ENCODE measurements around the gene COPA.

COPA gene

GRCh38 chr1:160271025-160271424, 72.0 kb downstream of the COPA start:
- DNase-seq (ENCODE audit: low read depth in 1 of 2, low spot score in 1 of 2): no peak

GRCh38 chr1:160267284-160267991, 75.6 kb downstream of the COPA start:
- DNase-seq (ENCODE audit: low read depth in 1 of 2, low spot score in 1 of 2): no peak

GRCh38 chr1:160264795-160265307, 78.2 kb downstream of the COPA start:
- DNase-seq (ENCODE audit: low read depth in 1 of 2, low spot score in 1 of 2): no peak

GRCh38 chr1:160261893-160262794, 80.9 kb downstream of the COPA start, which contains the start of gene DCAF8:
TSS of gene DCAF8 (minus strand) at chr1:160262549. CDS start at chr1:160244008, 18,541 bp downstream.
- DNase-seq (ENCODE audit: low read depth in 1 of 2, low spot score in 1 of 2): peak; percentile 92 to 94

DNA sequence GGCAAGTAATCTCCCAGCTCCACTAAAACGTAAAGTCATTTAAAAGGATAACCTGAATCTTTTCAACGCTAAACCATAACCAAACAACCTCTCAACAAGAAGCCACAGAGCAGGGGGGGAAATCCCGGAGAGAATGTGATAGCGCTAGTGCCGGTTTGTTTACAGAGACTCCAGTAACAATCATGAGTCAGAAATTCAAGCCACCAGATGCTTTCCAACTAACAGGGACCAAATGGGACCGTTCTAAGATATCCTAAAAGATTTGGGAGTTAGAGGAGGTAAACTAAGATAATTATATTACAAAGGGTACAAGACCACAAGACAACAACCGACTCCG, 81.5 kb downstream of the COPA start:
- peak; percentile 31 to 42 for DNase-seq (ENCODE audit: low read depth in 1 of 2, low spot score in 1 of 2)

GRCh38 chr1:160260406-160261382, 82.4 kb downstream of the COPA start:
- no peak for DNase-seq (ENCODE audit: low read depth in 1 of 2, low spot score in 1 of 2)

DNA sequence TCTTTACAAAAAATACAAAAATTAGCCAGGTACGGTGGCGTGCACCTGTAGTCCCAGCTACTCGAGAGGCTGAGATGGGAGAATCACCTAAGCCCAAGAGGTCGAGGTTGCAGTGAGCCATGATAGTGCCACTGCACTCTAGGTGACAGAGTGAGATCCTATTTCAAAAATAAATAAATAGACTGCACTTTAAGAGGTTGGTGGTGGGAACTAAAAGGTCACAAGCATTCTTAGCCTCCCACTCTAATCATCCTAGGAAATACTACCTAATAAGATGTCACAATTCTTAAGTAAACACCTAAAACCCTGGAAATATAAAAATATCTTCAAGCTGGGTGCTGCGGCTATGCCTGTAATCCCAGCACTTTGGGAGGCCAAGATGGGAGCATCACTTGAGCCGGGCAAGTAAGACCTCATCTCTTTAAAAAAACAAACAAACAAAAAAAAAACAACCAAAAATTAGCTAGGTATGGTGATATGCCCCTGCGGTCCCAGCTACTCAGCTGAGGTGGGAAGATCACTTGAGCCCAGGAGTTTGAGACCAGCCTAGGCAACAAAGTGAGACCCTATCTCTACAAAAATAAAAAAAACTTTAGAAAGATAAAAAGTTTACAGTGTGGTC, 84.8 kb downstream of the COPA start:
- DNase-seq (ENCODE audit: low read depth in 1 of 2, low spot score in 1 of 2): no peak

DNA sequence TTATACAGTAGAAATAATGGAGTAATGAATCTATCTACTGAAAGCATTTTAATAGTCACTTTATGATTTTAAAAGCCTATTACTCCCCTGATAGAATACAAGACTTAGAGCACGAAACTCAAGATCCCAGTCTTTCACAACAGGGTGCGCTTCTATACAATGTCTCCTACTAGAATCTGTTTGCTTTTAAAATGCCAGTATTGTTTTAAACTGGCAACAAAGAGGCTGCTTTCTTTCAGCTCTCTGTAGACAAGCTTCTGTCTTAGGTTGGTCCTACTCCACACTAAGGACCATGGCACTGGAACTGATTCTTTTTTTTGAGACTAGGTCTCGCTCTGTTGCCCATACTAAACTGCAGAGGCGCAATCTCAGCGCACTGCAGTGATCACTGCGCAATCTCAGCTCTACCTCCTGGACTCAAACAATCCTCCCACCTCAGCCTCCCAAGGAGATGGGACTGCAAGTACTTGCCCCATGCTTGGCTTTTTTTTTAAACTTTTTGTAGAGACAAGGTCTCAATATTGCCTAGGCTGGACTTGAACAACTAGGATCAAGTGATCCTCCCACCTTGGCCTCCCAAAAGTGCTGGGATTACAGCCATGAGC, 85.5 kb downstream of the COPA start:
- DNase-seq (ENCODE audit: low read depth in 1 of 2, low spot score in 1 of 2): no peak

- DNase-seq (ENCODE audit: low read depth in 1 of 2, low spot score in 1 of 2): no peak
Measured at GRCh38 chr1:160256396-160257046, 86.5 kb downstream of the COPA start.

- no peak for DNase-seq (ENCODE audit: low read depth in 1 of 2, low spot score in 1 of 2)
Measured at GRCh38 chr1:160255781-160256300, 87.2 kb downstream of the COPA start.

DNA sequence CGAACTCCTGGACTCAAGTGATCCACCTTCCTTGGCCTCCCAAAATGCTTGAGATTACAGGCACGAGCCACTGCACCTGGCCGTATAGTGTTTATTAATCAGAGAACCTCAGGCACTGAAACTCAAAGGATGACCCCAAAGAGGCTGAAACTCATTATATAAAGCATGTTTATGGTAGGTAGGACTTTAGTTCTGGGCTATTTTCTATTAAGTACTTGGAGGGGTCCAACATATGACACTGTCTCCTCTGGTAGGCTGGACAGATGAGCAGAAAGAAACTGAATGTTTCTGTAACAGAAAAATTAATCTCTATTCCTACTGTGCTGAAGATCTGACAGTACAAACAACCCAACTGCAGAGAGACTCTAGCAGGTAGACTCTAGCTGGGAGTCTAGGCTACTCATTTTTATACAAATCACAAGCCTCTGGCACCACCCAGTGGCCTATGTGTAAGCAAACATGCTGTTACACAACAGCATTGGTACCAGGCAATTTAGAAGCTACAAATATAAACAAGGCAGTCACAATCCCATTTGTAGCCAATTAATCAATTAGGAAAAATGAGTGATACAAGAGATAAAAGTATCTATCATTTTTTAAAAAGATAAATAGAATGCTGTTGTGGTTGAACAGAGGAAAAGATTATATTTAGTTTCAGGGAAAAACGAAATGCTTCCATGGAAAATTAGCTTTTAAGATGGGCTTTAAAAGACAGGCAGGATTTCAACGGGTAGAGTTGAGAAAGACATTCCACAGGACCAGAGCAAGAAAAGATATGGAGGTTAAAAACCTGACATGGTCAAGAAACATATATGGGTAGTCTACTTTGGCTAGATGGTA, 91.1 kb downstream of the COPA start:
- DNase-seq (ENCODE audit: low read depth in 1 of 2, low spot score in 1 of 2): no peak

DNA sequence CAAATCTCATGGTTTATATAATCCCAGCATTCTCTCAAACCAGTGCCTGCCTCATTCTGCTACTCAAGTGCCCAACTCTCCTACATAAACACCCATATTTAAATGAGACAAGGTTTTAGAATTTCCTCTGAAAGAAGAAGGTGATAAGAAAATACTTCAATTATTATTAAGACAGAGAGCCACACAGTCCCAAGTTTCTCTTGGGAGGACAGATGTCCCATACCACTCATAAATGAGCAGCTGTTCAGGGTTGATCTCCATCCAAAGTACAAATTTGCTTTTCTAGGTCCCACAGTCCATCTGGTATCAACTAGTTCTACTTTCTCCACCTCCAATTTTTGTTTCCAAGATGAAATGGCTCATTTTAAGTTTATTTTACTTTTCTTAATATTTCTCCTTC, 92.0 kb downstream of the COPA start:
- no peak for DNase-seq (ENCODE audit: low read depth in 1 of 2, low spot score in 1 of 2)

DNA sequence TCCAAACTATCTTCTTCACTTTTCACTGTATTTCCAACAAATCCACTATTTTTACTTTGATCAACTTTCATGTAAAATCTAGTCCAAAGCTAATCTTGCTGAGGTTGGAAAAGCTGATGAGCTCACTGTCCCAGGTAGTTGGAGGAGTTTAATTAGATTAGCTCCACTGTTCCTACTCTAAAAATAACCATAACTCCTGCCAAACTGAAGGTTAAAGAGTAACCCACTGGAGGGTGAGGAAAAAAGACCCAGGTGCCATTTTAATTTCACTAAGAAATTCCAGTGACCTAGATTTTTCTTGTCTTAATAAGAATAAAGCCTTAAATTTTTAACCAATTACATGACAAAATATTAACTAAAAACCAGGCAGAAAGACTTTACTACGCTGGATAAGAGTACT, 96.0 kb downstream of the COPA start:
- no peak for DNase-seq (ENCODE audit: low read depth in 1 of 2, low spot score in 1 of 2)

DNA sequence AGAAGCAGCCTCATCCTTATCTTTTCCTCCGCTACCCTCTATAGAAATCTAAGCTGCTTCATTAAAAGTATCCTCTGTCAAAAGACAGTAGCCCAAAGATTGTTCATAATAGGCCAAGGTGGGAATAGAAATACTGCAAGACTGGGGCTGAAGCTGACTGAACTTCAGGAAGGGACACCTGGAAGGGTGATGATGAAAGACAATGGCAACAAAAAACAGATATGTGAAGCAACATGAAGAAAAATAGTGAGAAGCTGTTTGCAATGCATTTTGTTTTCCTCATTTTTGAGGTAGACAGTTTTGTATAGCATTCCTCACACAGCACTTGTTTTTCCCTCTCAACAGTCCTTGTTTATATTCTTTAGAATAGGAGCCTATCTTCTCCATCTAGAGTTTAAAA, 97.6 kb downstream of the COPA start:
- no peak for DNase-seq (ENCODE audit: low read depth in 1 of 2, low spot score in 1 of 2)

GRCh38 chr1:160244209-160244608, 98.8 kb downstream of the COPA start:
- no peak for DNase-seq (ENCODE audit: low read depth in 1 of 2, low spot score in 1 of 2)

GRCh38 chr1:160243767-160244166, 99.3 kb downstream of the COPA start:
- DNase-seq (ENCODE audit: low read depth in 1 of 2, low spot score in 1 of 2): no peak

DNA sequence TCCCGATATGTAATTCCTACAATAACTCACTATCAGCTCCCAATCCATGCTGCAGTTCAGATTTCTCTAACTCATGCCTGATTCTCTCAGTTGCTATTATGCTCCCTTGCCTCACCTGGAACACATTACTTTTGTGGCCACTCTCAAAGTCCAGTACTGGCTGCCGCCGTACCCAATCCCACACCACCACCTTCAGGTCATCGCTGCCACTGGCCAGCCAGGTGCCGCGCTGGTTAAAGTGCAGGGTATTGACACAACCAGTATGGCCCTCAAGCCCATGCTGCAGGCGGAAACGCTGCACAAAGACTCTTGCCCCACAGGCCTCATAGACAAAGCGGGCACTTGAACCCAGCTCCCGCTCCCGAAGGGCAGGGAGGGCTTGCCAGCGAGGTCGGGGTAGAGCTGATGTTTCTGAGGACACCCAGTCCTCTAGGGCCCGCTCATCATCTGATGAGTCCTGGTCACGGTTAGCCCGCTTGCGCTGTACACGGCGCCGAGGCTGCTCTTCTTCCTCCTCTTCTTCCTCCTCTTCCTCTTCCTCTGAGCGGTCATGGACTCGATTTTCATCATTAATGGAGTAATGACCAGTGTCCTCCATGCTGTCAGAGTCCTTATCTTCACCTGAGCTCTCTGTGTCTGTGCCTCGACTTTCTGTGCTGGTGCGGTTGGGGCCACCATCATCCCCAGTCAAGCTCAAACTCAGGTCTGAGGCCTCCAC, 103.3 kb downstream of the COPA start:
- DNase-seq (ENCODE audit: low read depth in 1 of 2, low spot score in 1 of 2): no peak

Measured in stimulated activated CD4-positive, alpha-beta T cell treated with anti-CD3 and anti-CD28 coated beads, Interleukin-15, amount 100 ng/mL, for 1 hour (primary cell).